Keratinocyte (primary cell): ENCODE data around the gene STN1. TPM values are rescaled to one million over a fixed set of nuclear protein-coding genes. Genes with fewer than 3 reads are reported as not detected.

ENCODE experiments used
- DNase-seq: peaks from one replicate; pipeline ENCODE4 v3.0.0-alpha.2; 2011; ENCODE audit warnings: low read depth, missing footprints, low spot score
- FAIRE-seq: peaks from 2 replicates; lab custom pipeline; 2011; peaks lifted over from hg19 to GRCh38; lab: Jason Lieb, UNC
- H2AFZ ChIP-seq: 2 replicates; pipeline ENCODE4 v1.6.0; 2012; ENCODE audit warnings: low read length, control low read depth, inconsistent platforms; ENCODE audit not compliant: control insufficient read depth
- H3K27ac ChIP-seq: 2 replicates; pipeline ENCODE4 v1.5.1; 2011; ENCODE audit warnings: low read length; ENCODE audit not compliant: control insufficient read depth, insufficient read depth
- H3K27me3 ChIP-seq: 3 replicates; pipeline ENCODE4 v1.6.0; 2011; ENCODE audit warnings: low read length; ENCODE audit not compliant: control insufficient read depth, insufficient read depth; ENCODE audit errors: extremely low read depth
- H3K36me3 ChIP-seq, 2 experiments: 2 replicates in 1 of 2; 3 replicates in 1 of 2; pipeline ENCODE4 v1.5.1; 2011; ENCODE audit warnings: low read length in 2 of 2, mild to moderate bottlenecking in 1 of 2; ENCODE audit not compliant: control insufficient read depth in 2 of 2, insufficient read depth in 2 of 2; ENCODE audit errors: extremely low read depth in 1 of 2
- H3K4me1 ChIP-seq: 3 replicates; pipeline ENCODE4 v1.5.1; 2011; ENCODE audit warnings: low read length; ENCODE audit not compliant: control insufficient read depth, insufficient read depth; ENCODE audit errors: extremely low read depth
- H3K4me2 ChIP-seq: 3 replicates; pipeline ENCODE4 v1.6.0; 2011; ENCODE audit warnings: low read depth, low read length; ENCODE audit not compliant: control insufficient read depth, insufficient read depth; ENCODE audit errors: extremely low read depth
- H3K4me3 ChIP-seq, 3 experiments: fragments of 200-600 bp in 1 of 3; sonication (generic) in 1 of 3; 2 replicates in 2 of 3; 3 replicates in 1 of 3; pipeline ENCODE4 v1.5.1; 2011 to 2016; ENCODE audit warnings: low read length in 3 of 3, mild to moderate bottlenecking in 3 of 3, control low read depth in 2 of 3, inconsistent platforms in 1 of 3, low read depth in 1 of 3, mixed read lengths in 1 of 3, mixed run types in 1 of 3, moderate library complexity in 1 of 3; ENCODE audit not compliant: control insufficient read depth in 2 of 3, insufficient read depth in 2 of 3; ENCODE audit errors: extremely low read depth in 1 of 3
- H3K79me2 ChIP-seq: 2 replicates; pipeline ENCODE4 v1.6.0; 2012; ENCODE audit warnings: low read length; ENCODE audit not compliant: control insufficient read depth, insufficient read depth
- H3K9ac ChIP-seq: 3 replicates; pipeline ENCODE4 v1.6.0; 2011; ENCODE audit warnings: low read length; ENCODE audit not compliant: control insufficient read depth, insufficient read depth; ENCODE audit errors: extremely low read depth
- H3K9me1 ChIP-seq: 3 replicates; pipeline ENCODE4 v1.6.0; 2011; ENCODE audit warnings: low read length; ENCODE audit not compliant: control insufficient read depth, insufficient read depth; ENCODE audit errors: extremely low read depth
- H3K9me3 ChIP-seq: 2 replicates; pipeline ENCODE4 v1.5.1; 2012; ENCODE audit warnings: low read depth, low read length; ENCODE audit not compliant: control insufficient read depth
- H4K20me1 ChIP-seq: 3 replicates; pipeline ENCODE4 v1.6.0; 2011; ENCODE audit warnings: low read length; ENCODE audit not compliant: control insufficient read depth, insufficient read depth; ENCODE audit errors: extremely low read depth
- EZH2 ChIP-seq: IDR thresholded peaks from one replicate; pipeline ENCODE4 v1.6.1; 2012; ENCODE audit warnings: inconsistent platforms, mild to moderate bottlenecking, low read length, moderate library complexity
- dilution Hi-C: fragments of 300-500 bp; cut with MboI; formaldehyde crosslinking; loops from one replicate; pipeline ENCODE4 v1.7.0; 2020; ENCODE audit warnings: low sequenced_read_pairs; ENCODE audit not compliant: extremely low pct_ligation_motif_present
- polyA plus RNA-seq, 5 experiments: library from polyadenylated mRNA; depleted of rRNA in 3 of 5; stranded (reverse) in 3 of 5; stranded (forward) in 1 of 5; unstranded in 1 of 5; fragments of >200 nt; gene quantifications; 1 replicate in 1 of 5; 2 replicates in 3 of 5; 3 replicates in 1 of 5; pipeline versions ENCODE4 v1.2.1 to v1.2.3, GENCODE V29; 2011 to 2012; ENCODE audit warnings: missing spikeins in 2 of 5, low read depth in 1 of 5, low replicate concordance in 1 of 5
- TF ChIP-seq, protein P1 (sequence below), 3 experiments: IDR thresholded peaks in 1 of 3; conservative IDR thresholded peaks in 1 of 3; optimal IDR thresholded peaks in 1 of 3; 2 replicates in 2 of 3; 3 replicates in 1 of 3; pipeline versions ENCODE3 to v1.5.1; 2011; ENCODE audit warnings: low read length in 3 of 3, mild to moderate bottlenecking in 3 of 3, moderate library complexity in 2 of 3, control low read depth in 1 of 3, inconsistent platforms in 1 of 3; ENCODE audit not compliant: insufficient read depth in 2 of 3; ENCODE audit errors: extremely low read depth in 1 of 3

The STN1 gene
- polyA plus RNA-seq, 1 donor (not counting 4 experiments of a cell fraction or from before 2014, with no cell fraction given): 29.0 TPM

DNA sequence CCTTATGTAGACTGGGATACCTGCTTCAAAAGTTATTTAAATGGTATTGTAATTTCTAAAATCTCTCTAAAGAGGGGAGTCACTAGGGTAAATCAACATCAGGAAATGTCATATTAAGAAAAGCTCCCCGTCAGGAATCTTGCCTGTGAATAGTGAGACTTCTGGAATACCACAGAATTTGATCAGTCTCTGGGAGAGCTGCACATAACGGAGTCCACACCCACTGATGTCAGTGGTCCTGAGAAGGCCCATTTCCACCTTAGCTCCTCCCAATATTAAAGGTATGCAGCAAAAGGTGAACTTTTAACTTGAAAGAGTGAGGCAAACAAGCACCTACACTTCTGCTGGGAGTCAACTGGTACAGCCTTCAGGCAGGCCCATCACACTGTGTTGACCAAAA, 27.3 kb downstream of the STN1 start:
- no peak for DNase-seq
- Histone ChIP-seq H3K9me3 (no peaks in the 10 kb centered on the region), H3K79me2 (no peaks in the 10 kb centered on the region), H3K36me3 (peaks cover 3 to 13% of the 10 kb centered on the region in 2 experiments), H3K9ac (no peak overlapping the region), H3K27me3 (no peaks in the 10 kb centered on the region), H3K27ac (peak overlapping the region; percentile 74), H3K4me3 (no peak overlapping the region), H4K20me1 (no peaks in the 10 kb centered on the region), H3K4me1 (peaks cover 56% of the 10 kb centered on the region), H2AFZ (peak overlapping the region; percentile 46), H3K4me2 (peak overlapping the region; percentile 63), H3K9me1 (no peaks in the 10 kb centered on the region)
- TF ChIP-seq, protein P1, sequence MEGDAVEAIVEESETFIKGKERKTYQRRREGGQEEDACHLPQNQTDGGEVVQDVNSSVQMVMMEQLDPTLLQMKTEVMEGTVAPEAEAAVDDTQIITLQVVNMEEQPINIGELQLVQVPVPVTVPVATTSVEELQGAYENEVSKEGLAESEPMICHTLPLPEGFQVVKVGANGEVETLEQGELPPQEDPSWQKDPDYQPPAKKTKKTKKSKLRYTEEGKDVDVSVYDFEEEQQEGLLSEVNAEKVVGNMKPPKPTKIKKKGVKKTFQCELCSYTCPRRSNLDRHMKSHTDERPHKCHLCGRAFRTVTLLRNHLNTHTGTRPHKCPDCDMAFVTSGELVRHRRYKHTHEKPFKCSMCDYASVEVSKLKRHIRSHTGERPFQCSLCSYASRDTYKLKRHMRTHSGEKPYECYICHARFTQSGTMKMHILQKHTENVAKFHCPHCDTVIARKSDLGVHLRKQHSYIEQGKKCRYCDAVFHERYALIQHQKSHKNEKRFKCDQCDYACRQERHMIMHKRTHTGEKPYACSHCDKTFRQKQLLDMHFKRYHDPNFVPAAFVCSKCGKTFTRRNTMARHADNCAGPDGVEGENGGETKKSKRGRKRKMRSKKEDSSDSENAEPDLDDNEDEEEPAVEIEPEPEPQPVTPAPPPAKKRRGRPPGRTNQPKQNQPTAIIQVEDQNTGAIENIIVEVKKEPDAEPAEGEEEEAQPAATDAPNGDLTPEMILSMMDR (optimal IDR thresholded peaks at IDR 0.05 in 1 of 3, IDR thresholded peaks at IDR 0.05 in 1 of 3, conservative IDR thresholded peaks at IDR 0.05 in 1 of 3; ENCODE audit: extremely low read depth in 1 of 3, insufficient read depth in 2 of 3, low read length in 3 of 3): no peak
- TF ChIP-seq EZH2: no peak
- dilution Hi-C loops: no loop called here
- FAIRE-seq: peak; percentile 20

- Histone ChIP-seq H4K20me1 (no peaks in the 10 kb centered on the region), H3K4me1 (peaks cover 53% of the 10 kb centered on the region), H3K79me2 (no peaks in the 10 kb centered on the region), H3K36me3 (peaks cover 3 to 12% of the 10 kb centered on the region in 2 experiments), H3K9me3 (no peaks in the 10 kb centered on the region), H3K9ac (peak overlapping the region; percentile 22), H3K9me1 (no peaks in the 10 kb centered on the region), H3K27me3 (no peaks in the 10 kb centered on the region), H2AFZ (peak overlapping the region; percentile 46), H3K27ac (peak overlapping the region; percentile 74), H3K4me3 (no peak overlapping the region), H3K4me2 (peak overlapping the region; percentile 63)
- FAIRE-seq (peak; percentile 60), DNase-seq (no peak)
- TF ChIP-seq, protein P1 (optimal IDR thresholded peaks at IDR 0.05 in 1 of 3, IDR thresholded peaks at IDR 0.05 in 1 of 3, conservative IDR thresholded peaks at IDR 0.05 in 1 of 3; ENCODE audit: extremely low read depth in 1 of 3, insufficient read depth in 2 of 3, low read length in 3 of 3): peak in 1 of 3 experiments; percentile 16
- TF ChIP-seq EZH2: no peak
- dilution Hi-C loops: no loop called here
These were observed 27.8 kb downstream of the STN1 start for GRCh38 chr10:103890194-103890658.
